ENCODE measurements around the gene RIPPLY3. TPM values are rescaled to one million over a fixed set of nuclear protein-coding genes. Genes with fewer than 3 reads are reported as not detected.
"Not testable (repeated sequence)": the region's sequence is repeated elsewhere in the genome, so short reads cannot be mapped to it uniquely, and the experiment has no call there.

The RIPPLY3 gene
- total RNA-seq, 2 donors from 2014 or later, result 0.11 TPM; not detected in 1

GRCh38 chr21:37044643-37045042 is 38.1 kb downstream of the RIPPLY3 start:
- intact Hi-C loops (cut with DNase I, micrococcal nuclease), result no loop called here
- DNase-seq (no peak), ATAC-seq (no peak)

- intact Hi-C loops (cut with DNase I, micrococcal nuclease), result no loop called here
- DNase-seq (no peak), ATAC-seq (no peak)
Observed at GRCh38 chr21:37045149-37045548, 38.6 kb downstream of the RIPPLY3 start.

- no peak for DNase-seq
- ATAC-seq, result no peak
- intact Hi-C loops (cut with DNase I, micrococcal nuclease), result no loop called here
Observed at GRCh38 chr21:37045556-37045955, 39.1 kb downstream of the RIPPLY3 start.

GRCh38 chr21:37047079-37047478 is 40.6 kb downstream of the RIPPLY3 start:
- intact Hi-C loops (cut with DNase I, micrococcal nuclease), result no loop called here
- DNase-seq (peak; percentile 79 to 91), ATAC-seq (peak; percentile 95)

- intact Hi-C loops (cut with DNase I, micrococcal nuclease); DNase-seq; ATAC-seq: not testable (repeated sequence)
Observed at GRCh38 chr21:37049741-37050140, 43.2 kb downstream of the RIPPLY3 start.

- intact Hi-C loops (cut with DNase I, micrococcal nuclease), result no loop called here
- ATAC-seq (no peak), DNase-seq (no peak)
Observed at GRCh38 chr21:37055271-37055855, 48.9 kb downstream of the RIPPLY3 start.

- no peak for ATAC-seq
- no peak for DNase-seq
- intact Hi-C loops (cut with DNase I, micrococcal nuclease), result no loop called here
Observed at GRCh38 chr21:37057614-37058013, 51.1 kb downstream of the RIPPLY3 start.

GRCh38 chr21:37058261-37058660 is 51.8 kb downstream of the RIPPLY3 start:
- DNase-seq (no peak), ATAC-seq (no peak)
- intact Hi-C loops (cut with DNase I, micrococcal nuclease), result no loop called here

GRCh38 chr21:37059181-37059580 is 52.7 kb downstream of the RIPPLY3 start:
- intact Hi-C loops (cut with DNase I, micrococcal nuclease), result no loop called here
- DNase-seq (no peak), ATAC-seq (no peak)

- ATAC-seq (peak; percentile 99), DNase-seq (peak; percentile 46 to 69)
- intact Hi-C loops (cut with DNase I, micrococcal nuclease), result no loop called here
Observed at GRCh38 chr21:37060296-37060695, 53.8 kb downstream of the RIPPLY3 start.

GRCh38 chr21:37061926-37062592 is 55.6 kb downstream of the RIPPLY3 start:
- DNase-seq (no peak), ATAC-seq (no peak)
- intact Hi-C loops (cut with DNase I, micrococcal nuclease), result no loop called here

- no peak for ATAC-seq
- no peak for DNase-seq
- intact Hi-C loops (cut with DNase I, micrococcal nuclease), result no loop called here
Observed at GRCh38 chr21:37062593-37062935, 56.1 kb downstream of the RIPPLY3 start.

GRCh38 chr21:37063433-37063832 is 56.9 kb downstream of the RIPPLY3 start:
- DNase-seq, result no peak
- intact Hi-C loops (cut with DNase I, micrococcal nuclease), result no loop called here

GRCh38 chr21:37064841-37065240 is 58.3 kb downstream of the RIPPLY3 start:
- intact Hi-C loops (cut with DNase I, micrococcal nuclease), result no loop called here
- ATAC-seq, result no peak
- DNase-seq, result no peak

More at GRCh38 chr21:37063433-37063832, 56.9 kb downstream of the RIPPLY3 start:
- ATAC-seq, result no peak

GRCh38 chr21:37065561-37066177 is 59.2 kb downstream of the RIPPLY3 start:
- ATAC-seq, result no peak
- DNase-seq, result no peak
- intact Hi-C loops (cut with DNase I, micrococcal nuclease), result no loop called here

Other genes with a start within 250 kb of the RIPPLY3 start
- gene HLCS, start 40.0 kb upstream of the RIPPLY3 start, total RNA-seq, result 10 to 100 TPM; 14.1 to 18.8 TPM
- gene PIGP, start 66.4 kb downstream of the RIPPLY3 start, total RNA-seq, result 10 to 100 TPM; 18.3 to 25.1 TPM
- gene TTC3, start 66.6 kb downstream of the RIPPLY3 start, total RNA-seq, result 100 to 1,000 TPM in 1 of 2 donors, 10 to 100 TPM in 1; 99.8 to 106 TPM